Measurements from ENCODE around the gene ZNF646.
A peak's percentile ranks its signal among the peaks of the same experiment; 100 is the strongest.

Gene ZNF646

GRCh38 chr16:31063843-31064611 is 10.2 kb upstream of the ZNF646 start:
- peak in 2 of 5 experiments; percentile 65 to 72 for DNase-seq

- DNase-seq = peak in 1 of 5 experiments; percentile 5
Measured at GRCh38 chr16:31064882-31065461, 9.2 kb upstream of the ZNF646 start.

GRCh38 chr16:31067342-31067741 is 6.9 kb upstream of the ZNF646 start:
- no peak for DNase-seq

- DNase-seq = no peak
Measured at GRCh38 chr16:31071861-31072260, 2.4 kb upstream of the ZNF646 start.

GRCh38 chr16:31072540-31073141 is 1.6 kb upstream of the ZNF646 start:
- DNase-seq = peak in 2 of 5 experiments; percentile 13 to 73

- peak; percentile 78 to 90 (median 84) for DNase-seq
Measured at GRCh38 chr16:31073142-31073969, 866 bp upstream of the ZNF646 start.

GRCh38 chr16:31074814-31075183 is 577 bp downstream of the ZNF646 start:
- DNase-seq = no peak

- DNase-seq = no peak
Measured at GRCh38 chr16:31076319-31076718, 2.1 kb downstream of the ZNF646 start.

GRCh38 chr16:31077024-31077423 is 2.8 kb downstream of the ZNF646 start:
- no peak for DNase-seq

- DNase-seq = no peak
Measured at GRCh38 chr16:31077592-31078396, 3.6 kb downstream of the ZNF646 start.

- no peak for DNase-seq
Measured at GRCh38 chr16:31078597-31079341, 4.5 kb downstream of the ZNF646 start.

- DNase-seq = no peak
Measured at GRCh38 chr16:31079342-31079944, 5.2 kb downstream of the ZNF646 start.

GRCh38 chr16:31080035-31080629 is 5.9 kb downstream of the ZNF646 start:
- DNase-seq = no peak

- DNase-seq = no peak
Measured at GRCh38 chr16:31080756-31081419, 6.7 kb downstream of the ZNF646 start.

GRCh38 chr16:31081428-31082351 is 7.5 kb downstream of the ZNF646 start:
- no peak for DNase-seq

- no peak for DNase-seq
Measured at GRCh38 chr16:31082368-31083045, 8.3 kb downstream of the ZNF646 start.

- DNase-seq = no peak
Measured at GRCh38 chr16:31083081-31083480, 8.9 kb downstream of the ZNF646 start.

GRCh38 chr16:31083556-31083955 is 9.3 kb downstream of the ZNF646 start:
- DNase-seq = no peak
